HEK293 (cell line): ENCODE measurements around the gene SPECC1L.

ENCODE experiments used
- CTCF ChIA-PET: fragments of 350-600 bp; formaldehyde crosslinking; extraction: SDS; loops from one replicate; lab custom pipeline; 2021; ENCODE audit warnings: antibody characterized with exemption; lab: Yijun Ruan, JAX
- POLR2A ChIA-PET: fragments of 300-600 bp; formaldehyde crosslinking; extraction: SDS; loops from one replicate; lab custom pipeline; 2020; ENCODE audit warnings: antibody characterized with exemption, inconsistent platforms; lab: Yijun Ruan, JAX
- H3K27ac ChIP-seq: fragments of 200-500 bp; sonication (Bioruptor generic); 2 replicates; pipeline ENCODE4 v1.5.1; 2014; ENCODE audit warnings: low read depth, low read length, control low read depth, inconsistent platforms; ENCODE audit errors: extremely low read depth
- H3K36me3 ChIP-seq, 2 experiments: fragments of 200-500 bp in 1 of 2; sonication (Bioruptor generic) in 1 of 2; 1 replicate in 1 of 2; 2 replicates in 1 of 2; pipeline ENCODE4 v1.5.1; 2014 to 2017; ENCODE audit warnings: inconsistent platforms in 2 of 2, low read length in 2 of 2; ENCODE audit not compliant: control insufficient read depth in 2 of 2, insufficient read depth in 1 of 2
- H3K4me1 ChIP-seq: fragments of 200-500 bp; sonication (Bioruptor generic); 2 replicates; pipeline ENCODE4 v1.5.1; 2014; ENCODE audit warnings: mild to moderate bottlenecking, low read length, inconsistent platforms; ENCODE audit not compliant: control insufficient read depth, insufficient read depth
- H3K4me3 ChIP-seq: 2 replicates; pipeline ENCODE4 v1.5.1; 2011; ENCODE audit warnings: low read depth, mild to moderate bottlenecking, control low read depth, low read length, moderate library complexity
- H3K9me3 ChIP-seq: fragments of 200-500 bp; sonication (Bioruptor generic); 2 replicates; pipeline ENCODE4 v1.5.1; 2014; ENCODE audit warnings: low read depth, low read length, inconsistent platforms; ENCODE audit not compliant: control insufficient read depth, insufficient read depth
- BCL11A ChIP-seq: fragments of 450-650 bp; formaldehyde crosslinking; IDR thresholded peaks from 2 replicates; pipeline ENCODE4 v1.5.1; 2016; ENCODE audit warnings: low read depth, missing biosample characterization, missing genetic modification characterization
- FEZF1 ChIP-seq: fragments of 450-650 bp; formaldehyde crosslinking; IDR thresholded peaks from 2 replicates; pipeline ENCODE4 v1.5.1; 2016; ENCODE audit warnings: missing biosample characterization, missing genetic modification characterization
- KLF1 ChIP-seq: fragments of 450-650 bp; formaldehyde crosslinking; IDR thresholded peaks from 2 replicates; pipeline ENCODE4 v1.5.1; 2016; ENCODE audit warnings: missing biosample characterization, missing genetic modification characterization
- KLF16 ChIP-seq: fragments of 450-650 bp; formaldehyde crosslinking; IDR thresholded peaks from 2 replicates; pipeline ENCODE4 v1.5.1; 2017; ENCODE audit warnings: missing biosample characterization, missing genetic modification characterization
- KLF7 ChIP-seq: fragments of 450-650 bp; formaldehyde crosslinking; IDR thresholded peaks from 2 replicates; pipeline ENCODE4 v1.5.1; 2016; ENCODE audit warnings: missing biosample characterization, missing genetic modification characterization, borderline replicate concordance
- REPIN1 ChIP-seq: fragments of 450-650 bp; formaldehyde crosslinking; IDR thresholded peaks from 2 replicates; pipeline ENCODE4 v1.5.1; 2017; ENCODE audit warnings: missing biosample characterization, missing genetic modification characterization, low read depth
- TRIM28 ChIP-seq: IDR thresholded peaks from 2 replicates; pipeline ENCODE4 v1.6.1; 2011; ENCODE audit warnings: low read length, control low read depth, borderline replicate concordance
- ZNF155 ChIP-seq: fragments of 450-650 bp; formaldehyde crosslinking; IDR thresholded peaks from 2 replicates; pipeline ENCODE4 v1.5.1; 2016; ENCODE audit warnings: missing biosample characterization, missing genetic modification characterization
- ZNF366 ChIP-seq: fragments of 450-650 bp; formaldehyde crosslinking; conservative IDR thresholded peaks from 2 replicates; pipeline ENCODE4 v1.5.1; 2016; ENCODE audit warnings: missing biosample characterization, missing genetic modification characterization
- ZNF433 ChIP-seq: fragments of 450-650 bp; formaldehyde crosslinking; IDR thresholded peaks from 2 replicates; pipeline ENCODE4 v1.5.1; 2016; ENCODE audit warnings: missing biosample characterization, missing genetic modification characterization, low read depth
- ZNF558 ChIP-seq: fragments of 450-650 bp; formaldehyde crosslinking; IDR thresholded peaks from 2 replicates; pipeline ENCODE4 v1.5.1; 2016; ENCODE audit warnings: missing biosample characterization, missing genetic modification characterization
- ZNF624 ChIP-seq: fragments of 450-650 bp; formaldehyde crosslinking; IDR thresholded peaks from 2 replicates; pipeline ENCODE4 v1.5.1; 2017; ENCODE audit warnings: missing biosample characterization, missing genetic modification characterization
- ZNF629 ChIP-seq: fragments of 450-650 bp; formaldehyde crosslinking; IDR thresholded peaks from 2 replicates; pipeline ENCODE4 v1.5.1; 2017; ENCODE audit warnings: missing biosample characterization, missing genetic modification characterization
- ZNF76 ChIP-seq: fragments of 450-650 bp; formaldehyde crosslinking; IDR thresholded peaks from 2 replicates; pipeline ENCODE4; 2016; ENCODE audit warnings: low read depth, missing biosample characterization, missing genetic modification characterization, borderline replicate concordance
- TF ChIP-seq, protein P1 (sequence below): fragments of 450-650 bp; formaldehyde crosslinking; IDR thresholded peaks from 2 replicates; pipeline ENCODE4 v1.5.1; 2016; ENCODE audit warnings: missing biosample characterization, missing genetic modification characterization
- TF ChIP-seq, protein P2 (sequence below): fragments of 450-650 bp; formaldehyde crosslinking; conservative IDR thresholded peaks from 2 replicates; pipeline ENCODE4 v1.5.1; 2016; ENCODE audit warnings: low read depth, missing biosample characterization, missing genetic modification characterization
- TF ChIP-seq, protein P3 (sequence below): fragments of 450-650 bp; formaldehyde crosslinking; IDR thresholded peaks from 2 replicates; pipeline ENCODE4 v1.5.1; 2016; ENCODE audit warnings: missing biosample characterization, missing genetic modification characterization
- TF ChIP-seq, protein P4 (sequence below): fragments of 450-650 bp; formaldehyde crosslinking; IDR thresholded peaks from 2 replicates; pipeline ENCODE4 v1.5.1; 2016; ENCODE audit warnings: missing biosample characterization, missing genetic modification characterization
- TF ChIP-seq, protein P5 (sequence below): fragments of 450-650 bp; formaldehyde crosslinking; IDR thresholded peaks from 2 replicates; pipeline ENCODE4; 2016; ENCODE audit warnings: missing biosample characterization, missing genetic modification characterization

Gene SPECC1L

DNA sequence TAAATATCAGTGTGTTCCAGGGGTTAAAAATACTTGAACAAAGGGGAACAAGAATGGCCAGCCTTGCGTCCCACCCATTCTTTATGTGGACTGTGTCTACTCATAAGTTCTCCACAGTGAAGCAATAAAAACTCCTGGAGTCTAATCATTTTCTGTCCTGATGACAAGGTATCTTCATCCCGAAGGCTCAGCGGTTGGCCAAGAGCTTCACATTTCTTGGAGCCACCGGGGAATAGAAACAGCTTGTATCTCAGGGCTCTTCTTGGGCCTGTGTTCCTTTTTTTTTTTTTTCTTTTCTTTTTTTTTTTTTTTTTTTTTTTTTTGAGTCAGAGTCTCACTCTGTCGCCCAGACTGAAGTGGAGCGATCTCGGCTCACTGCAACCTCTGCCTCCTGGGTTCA, 119.9 kb downstream of the SPECC1L start:
- peaks cover 5 to 31% of the 10 kb centered on the region in 2 experiments for H3K36me3 ChIP-seq

GRCh38 chr22:24391836-24392217, 121.2 kb downstream of the SPECC1L start:
- Histone ChIP-seq H3K27ac (no peak overlapping the region), H3K4me3 (no peak overlapping the region), H3K4me1 (peaks cover 20% of the 10 kb centered on the region), H3K9me3 (no peaks in the 10 kb centered on the region), H3K36me3 (peaks cover 8 to 38% of the 10 kb centered on the region in 2 experiments)
- TF ChIP-seq, protein P1, sequence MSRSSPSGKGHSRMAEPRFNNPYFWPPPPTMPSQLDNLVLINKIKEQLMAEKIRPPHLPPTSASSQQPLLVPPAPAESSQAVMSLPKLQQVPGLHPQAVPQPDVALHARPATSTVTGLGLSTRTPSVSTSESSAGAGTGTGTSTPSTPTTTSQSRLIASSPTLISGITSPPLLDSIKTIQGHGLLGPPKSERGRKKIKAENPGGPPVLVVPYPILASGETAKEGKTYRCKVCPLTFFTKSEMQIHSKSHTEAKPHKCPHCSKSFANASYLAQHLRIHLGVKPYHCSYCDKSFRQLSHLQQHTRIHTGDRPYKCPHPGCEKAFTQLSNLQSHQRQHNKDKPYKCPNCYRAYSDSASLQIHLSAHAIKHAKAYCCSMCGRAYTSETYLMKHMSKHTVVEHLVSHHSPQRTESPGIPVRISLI, result no peak
- TF ChIP-seq ZNF433 (tag by site-specific recombination), result no peak
- TF ChIP-seq ZNF624 (tag by site-specific recombination), result no peak
- CTCF ChIA-PET, result no interaction called here
- POLR2A ChIA-PET, result interaction anchor here (1.3 kb wide), 1 partner anchor 11 kb away, joined by 5 read pairs; no protein-coding TSS in a partner anchor

More for the DNA sequence above, 119.9 kb downstream of the SPECC1L start:
- peaks cover 20% of the 10 kb centered on the region for H3K4me1 ChIP-seq
- TF ChIP-seq, protein P1, result peak; percentile 83; the same call in 1 of the 2 replicates
- TF ChIP-seq ZNF76 (tag by site-specific recombination), result no peak
- ChIA-PET POLR2A (no interaction called here), CTCF (no interaction called here)
- no peaks in the 10 kb centered on the region for H3K9me3 ChIP-seq
- H3K4me3 ChIP-seq, result no peak overlapping the region
- no peak overlapping the region for H3K27ac ChIP-seq

- ChIA-PET POLR2A (interaction anchor here (1.3 kb wide), 1 partner anchor 11 kb away, joined by 5 read pairs; no protein-coding TSS in a partner anchor), CTCF (interaction anchor here (0.6 kb wide), 1 partner anchor 377 kb away, joined by 4 read pairs; no protein-coding TSS in a partner anchor)
- TF ChIP-seq FEZF1 (tag by site-specific recombination) (peak; percentile 47; the same call in 1 of the 2 replicates), ZNF558 (tag by site-specific recombination) (no peak), BCL11A (tag by site-specific recombination) (no peak), TRIM28 (0 out of 2 replicates have a peak, but pooled peaks have one; percentile 36), REPIN1 (tag by site-specific recombination) (no peak), ZNF155 (tag by site-specific recombination) (no peak), ZNF629 (peak; percentile 57), ZNF366 (tag by site-specific recombination) (peak; percentile 48), KLF1 (tag by site-specific recombination) (peak; percentile 92), KLF7 (no peak), KLF16 (tag by site-specific recombination) (peak; percentile 28; the same call in 1 of the 2 replicates)
- TF ChIP-seq, protein P2, sequence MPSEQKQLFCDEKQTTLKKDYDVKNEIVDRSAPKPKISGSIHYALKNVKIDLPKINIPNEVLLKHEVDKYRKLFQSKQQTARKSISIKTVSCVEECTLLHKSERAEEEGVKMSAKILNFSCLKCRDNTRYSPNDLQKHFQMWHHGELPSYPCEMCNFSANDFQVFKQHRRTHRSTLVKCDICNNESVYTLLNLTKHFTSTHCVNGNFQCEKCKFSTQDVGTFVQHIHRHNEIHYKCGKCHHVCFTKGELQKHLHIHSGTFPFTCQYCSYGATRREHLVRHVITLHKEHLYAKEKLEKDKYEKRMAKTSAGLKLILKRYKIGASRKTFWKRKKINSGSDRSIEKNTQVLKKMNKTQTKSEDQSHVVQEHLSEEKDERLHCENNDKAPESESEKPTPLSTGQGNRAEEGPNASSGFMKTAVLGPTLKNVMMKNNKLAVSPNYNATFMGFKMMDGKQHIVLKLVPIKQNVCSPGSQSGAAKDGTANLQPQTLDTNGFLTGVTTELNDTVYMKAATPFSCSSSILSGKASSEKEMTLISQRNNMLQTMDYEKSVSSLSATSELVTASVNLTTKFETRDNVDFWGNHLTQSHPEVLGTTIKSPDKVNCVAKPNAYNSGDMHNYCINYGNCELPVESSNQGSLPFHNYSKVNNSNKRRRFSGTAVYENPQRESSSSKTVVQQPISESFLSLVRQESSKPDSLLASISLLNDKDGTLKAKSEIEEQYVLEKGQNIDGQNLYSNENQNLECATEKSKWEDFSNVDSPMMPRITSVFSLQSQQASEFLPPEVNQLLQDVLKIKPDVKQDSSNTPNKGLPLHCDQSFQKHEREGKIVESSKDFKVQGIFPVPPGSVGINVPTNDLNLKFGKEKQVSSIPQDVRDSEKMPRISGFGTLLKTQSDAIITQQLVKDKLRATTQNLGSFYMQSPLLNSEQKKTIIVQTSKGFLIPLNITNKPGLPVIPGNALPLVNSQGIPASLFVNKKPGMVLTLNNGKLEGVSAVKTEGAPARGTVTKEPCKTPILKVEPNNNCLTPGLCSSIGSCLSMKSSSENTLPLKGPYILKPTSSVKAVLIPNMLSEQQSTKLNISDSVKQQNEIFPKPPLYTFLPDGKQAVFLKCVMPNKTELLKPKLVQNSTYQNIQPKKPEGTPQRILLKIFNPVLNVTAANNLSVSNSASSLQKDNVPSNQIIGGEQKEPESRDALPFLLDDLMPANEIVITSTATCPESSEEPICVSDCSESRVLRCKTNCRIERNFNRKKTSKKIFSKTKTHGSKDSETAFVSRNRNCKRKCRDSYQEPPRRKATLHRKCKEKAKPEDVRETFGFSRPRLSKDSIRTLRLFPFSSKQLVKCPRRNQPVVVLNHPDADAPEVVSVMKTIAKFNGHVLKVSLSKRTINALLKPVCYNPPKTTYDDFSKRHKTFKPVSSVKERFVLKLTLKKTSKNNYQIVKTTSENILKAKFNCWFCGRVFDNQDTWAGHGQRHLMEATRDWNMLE, result no peak
- TF ChIP-seq, protein P3, sequence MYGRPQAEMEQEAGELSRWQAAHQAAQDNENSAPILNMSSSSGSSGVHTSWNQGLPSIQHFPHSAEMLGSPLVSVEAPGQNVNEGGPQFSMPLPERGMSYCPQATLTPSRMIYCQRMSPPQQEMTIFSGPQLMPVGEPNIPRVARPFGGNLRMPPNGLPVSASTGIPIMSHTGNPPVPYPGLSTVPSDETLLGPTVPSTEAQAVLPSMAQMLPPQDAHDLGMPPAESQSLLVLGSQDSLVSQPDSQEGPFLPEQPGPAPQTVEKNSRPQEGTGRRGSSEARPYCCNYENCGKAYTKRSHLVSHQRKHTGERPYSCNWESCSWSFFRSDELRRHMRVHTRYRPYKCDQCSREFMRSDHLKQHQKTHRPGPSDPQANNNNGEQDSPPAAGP (tag by site-specific recombination), result peak; percentile 93
- TF ChIP-seq, protein P4, sequence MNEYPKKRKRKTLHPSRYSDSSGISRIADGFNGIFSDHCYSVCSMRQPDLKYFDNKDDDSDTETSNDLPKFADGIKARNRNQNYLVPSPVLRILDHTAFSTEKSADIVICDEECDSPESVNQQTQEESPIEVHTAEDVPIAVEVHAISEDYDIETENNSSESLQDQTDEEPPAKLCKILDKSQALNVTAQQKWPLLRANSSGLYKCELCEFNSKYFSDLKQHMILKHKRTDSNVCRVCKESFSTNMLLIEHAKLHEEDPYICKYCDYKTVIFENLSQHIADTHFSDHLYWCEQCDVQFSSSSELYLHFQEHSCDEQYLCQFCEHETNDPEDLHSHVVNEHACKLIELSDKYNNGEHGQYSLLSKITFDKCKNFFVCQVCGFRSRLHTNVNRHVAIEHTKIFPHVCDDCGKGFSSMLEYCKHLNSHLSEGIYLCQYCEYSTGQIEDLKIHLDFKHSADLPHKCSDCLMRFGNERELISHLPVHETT (tag by site-specific recombination), result no peak
- TF ChIP-seq, protein P5, sequence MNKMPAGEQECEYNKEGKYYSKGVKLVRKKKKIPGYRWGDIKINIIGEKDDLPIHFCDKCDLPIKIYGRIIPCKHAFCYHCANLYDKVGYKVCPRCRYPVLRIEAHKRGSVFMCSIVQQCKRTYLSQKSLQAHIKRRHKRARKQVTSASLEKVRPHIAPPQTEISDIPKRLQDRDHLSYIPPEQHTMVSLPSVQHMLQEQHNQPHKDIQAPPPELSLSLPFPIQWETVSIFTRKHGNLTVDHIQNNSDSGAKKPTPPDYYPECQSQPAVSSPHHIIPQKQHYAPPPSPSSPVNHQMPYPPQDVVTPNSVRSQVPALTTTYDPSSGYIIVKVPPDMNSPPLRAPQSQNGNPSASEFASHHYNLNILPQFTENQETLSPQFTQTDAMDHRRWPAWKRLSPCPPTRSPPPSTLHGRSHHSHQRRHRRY, result no peak
Observed at GRCh38 chr22:24392218-24392931, 121.7 kb downstream of the SPECC1L start.

More at GRCh38 chr22:24392218-24392931, 121.7 kb downstream of the SPECC1L start:
- H3K36me3 ChIP-seq, result peaks cover 8 to 44% of the 10 kb centered on the region in 2 experiments
- no peak overlapping the region for H3K27ac ChIP-seq
- no peaks in the 10 kb centered on the region for H3K9me3 ChIP-seq
- peaks cover 20% of the 10 kb centered on the region for H3K4me1 ChIP-seq
- no peak overlapping the region for H3K4me3 ChIP-seq
